GM12873 (cell line): ENCODE data around the gene ANTKMT.

Source experiments
- TF ChIP-seq, protein P1 (sequence below): IDR thresholded peaks from 2 replicates; pipeline ENCODE4 v1.5.1; 2012; ENCODE audit warnings: low read depth, mild to moderate bottlenecking, moderate library complexity, low read length, control low read depth; ENCODE audit not compliant: insufficient read depth; ENCODE audit errors: missing control alignments

The ANTKMT gene, protein sequence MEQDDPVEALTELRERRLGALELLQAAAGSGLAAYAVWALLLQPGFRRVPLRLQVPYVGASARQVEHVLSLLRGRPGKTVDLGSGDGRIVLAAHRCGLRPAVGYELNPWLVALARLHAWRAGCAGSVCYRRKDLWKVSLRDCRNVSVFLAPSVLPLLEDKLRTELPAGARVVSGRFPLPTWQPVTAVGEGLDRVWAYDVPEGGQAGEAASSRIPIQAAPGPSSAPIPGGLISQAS

DNA sequence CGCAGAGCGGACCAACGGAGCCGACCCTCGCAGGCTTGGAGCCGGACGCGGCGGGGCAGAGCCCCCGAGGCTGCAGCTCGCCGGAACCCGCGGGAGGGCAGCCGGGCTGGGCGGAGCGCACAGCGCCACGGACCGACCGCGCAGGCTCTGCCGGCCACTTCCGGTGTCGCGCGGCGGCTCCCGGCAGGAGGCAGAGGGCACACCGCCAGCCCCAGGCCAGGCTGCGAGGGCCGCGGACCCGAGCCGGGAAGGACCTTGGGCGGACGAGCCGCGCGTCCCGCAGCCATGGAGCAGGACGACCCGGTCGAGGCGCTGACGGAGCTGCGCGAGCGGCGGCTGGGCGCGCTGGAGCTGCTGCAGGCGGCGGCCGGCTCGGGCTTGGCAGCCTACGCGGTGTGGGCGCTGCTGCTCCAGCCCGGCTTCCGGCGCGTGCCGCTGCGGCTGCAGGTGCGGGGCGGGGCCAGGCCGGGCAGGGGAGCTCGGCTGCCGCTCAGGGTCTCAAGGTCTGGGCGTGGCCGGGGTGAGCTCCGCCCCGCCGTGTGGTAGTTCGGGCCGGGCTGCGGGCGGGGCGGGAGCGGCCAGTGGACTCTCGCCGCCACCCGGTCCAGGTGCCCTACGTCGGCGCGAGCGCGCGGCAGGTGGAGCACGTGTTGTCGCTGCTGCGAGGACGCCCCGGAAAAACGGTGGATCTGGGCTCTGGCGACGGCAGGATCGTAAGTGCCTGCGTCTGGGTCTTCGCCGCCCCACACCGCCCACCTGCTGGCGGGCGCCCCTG lies at the start of gene ANTKMT:
TSS of gene ANTKMT (plus strand) at position 157 of the 775 bp plus-strand sequence. CDS start at position 286, 129 bp downstream.
- TF ChIP-seq, protein P1, sequence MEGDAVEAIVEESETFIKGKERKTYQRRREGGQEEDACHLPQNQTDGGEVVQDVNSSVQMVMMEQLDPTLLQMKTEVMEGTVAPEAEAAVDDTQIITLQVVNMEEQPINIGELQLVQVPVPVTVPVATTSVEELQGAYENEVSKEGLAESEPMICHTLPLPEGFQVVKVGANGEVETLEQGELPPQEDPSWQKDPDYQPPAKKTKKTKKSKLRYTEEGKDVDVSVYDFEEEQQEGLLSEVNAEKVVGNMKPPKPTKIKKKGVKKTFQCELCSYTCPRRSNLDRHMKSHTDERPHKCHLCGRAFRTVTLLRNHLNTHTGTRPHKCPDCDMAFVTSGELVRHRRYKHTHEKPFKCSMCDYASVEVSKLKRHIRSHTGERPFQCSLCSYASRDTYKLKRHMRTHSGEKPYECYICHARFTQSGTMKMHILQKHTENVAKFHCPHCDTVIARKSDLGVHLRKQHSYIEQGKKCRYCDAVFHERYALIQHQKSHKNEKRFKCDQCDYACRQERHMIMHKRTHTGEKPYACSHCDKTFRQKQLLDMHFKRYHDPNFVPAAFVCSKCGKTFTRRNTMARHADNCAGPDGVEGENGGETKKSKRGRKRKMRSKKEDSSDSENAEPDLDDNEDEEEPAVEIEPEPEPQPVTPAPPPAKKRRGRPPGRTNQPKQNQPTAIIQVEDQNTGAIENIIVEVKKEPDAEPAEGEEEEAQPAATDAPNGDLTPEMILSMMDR = no peak

DNA sequence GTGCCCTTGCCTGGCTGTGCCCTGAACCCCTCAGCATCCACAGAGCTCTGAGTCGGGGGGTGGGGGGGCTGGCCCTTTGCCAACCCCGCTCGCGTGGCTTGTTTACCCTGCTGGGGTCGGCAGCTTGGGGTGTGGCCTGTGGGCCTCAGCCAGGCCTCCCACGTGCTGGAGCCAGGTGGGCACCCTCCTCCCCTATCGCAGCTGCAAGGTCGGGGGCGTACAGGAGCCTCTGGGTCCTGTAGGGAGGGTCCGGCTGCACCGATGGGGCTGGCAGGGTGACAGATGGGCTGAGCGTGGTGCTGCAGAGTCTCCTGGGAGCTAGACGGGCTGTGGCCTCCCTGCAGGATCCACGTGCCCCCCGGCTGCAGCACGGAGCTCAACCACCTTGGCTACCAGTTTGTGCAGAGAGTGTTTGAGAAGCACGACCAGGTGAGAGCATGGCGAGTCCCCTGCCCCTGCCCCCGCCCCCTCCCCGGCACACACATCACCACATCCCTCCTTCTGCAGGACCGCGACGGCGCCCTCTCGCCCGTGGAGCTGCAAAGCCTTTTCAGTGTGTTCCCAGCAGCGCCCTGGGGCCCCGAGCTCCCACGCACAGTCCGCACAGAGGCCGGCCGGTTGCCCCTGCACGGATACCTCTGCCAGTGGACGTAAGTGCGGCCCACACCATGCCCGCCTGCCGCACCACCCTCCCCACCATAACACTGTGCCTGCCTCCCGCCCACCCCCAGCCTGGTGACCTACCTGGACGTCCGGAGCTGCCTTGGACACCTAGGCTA lies 49.4 kb upstream of the ANTKMT start:
- TF ChIP-seq, protein P1 = no peak

DNA sequence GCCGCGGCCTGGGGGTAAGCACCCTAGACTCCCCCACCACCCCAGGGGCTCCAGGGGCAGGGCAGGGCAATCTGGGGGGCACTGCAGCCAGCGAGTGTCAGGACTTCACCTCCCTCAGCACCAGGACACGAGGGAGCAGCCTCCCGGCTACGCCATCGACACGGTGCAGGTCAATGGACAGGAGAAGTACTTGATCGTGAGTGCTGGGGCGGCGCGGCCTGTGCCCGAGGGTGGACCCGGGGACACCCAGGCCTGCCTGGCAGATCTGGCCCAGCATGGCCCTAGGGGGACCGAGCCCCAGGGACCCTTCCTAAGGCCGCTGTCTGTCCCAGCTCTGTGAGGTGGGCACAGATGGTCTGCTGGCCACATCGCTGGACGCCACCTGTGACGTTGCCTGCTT lies 48.6 kb upstream of the ANTKMT start:
- TF ChIP-seq, protein P1 = no peak

DNA sequence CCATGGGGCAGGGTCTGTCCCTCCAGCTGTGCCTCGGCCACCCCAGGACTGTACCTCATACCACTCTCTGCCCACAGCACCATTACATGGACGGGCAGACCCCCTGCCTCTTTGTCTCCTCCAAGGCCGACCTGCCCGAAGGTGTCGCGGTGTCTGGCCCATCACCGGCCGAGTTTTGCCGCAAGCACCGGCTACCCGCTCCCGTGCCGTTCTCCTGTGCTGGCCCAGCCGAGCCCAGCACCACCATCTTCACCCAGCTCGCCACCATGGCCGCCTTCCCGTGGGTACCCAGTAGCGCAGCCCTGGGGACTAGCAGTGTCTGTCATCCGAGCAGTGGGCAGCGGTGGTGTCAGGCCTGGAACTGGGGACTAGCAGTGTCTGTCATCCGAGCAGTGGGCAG lies 48.1 kb upstream of the ANTKMT start:
- TF ChIP-seq, protein P1 = no peak

DNA sequence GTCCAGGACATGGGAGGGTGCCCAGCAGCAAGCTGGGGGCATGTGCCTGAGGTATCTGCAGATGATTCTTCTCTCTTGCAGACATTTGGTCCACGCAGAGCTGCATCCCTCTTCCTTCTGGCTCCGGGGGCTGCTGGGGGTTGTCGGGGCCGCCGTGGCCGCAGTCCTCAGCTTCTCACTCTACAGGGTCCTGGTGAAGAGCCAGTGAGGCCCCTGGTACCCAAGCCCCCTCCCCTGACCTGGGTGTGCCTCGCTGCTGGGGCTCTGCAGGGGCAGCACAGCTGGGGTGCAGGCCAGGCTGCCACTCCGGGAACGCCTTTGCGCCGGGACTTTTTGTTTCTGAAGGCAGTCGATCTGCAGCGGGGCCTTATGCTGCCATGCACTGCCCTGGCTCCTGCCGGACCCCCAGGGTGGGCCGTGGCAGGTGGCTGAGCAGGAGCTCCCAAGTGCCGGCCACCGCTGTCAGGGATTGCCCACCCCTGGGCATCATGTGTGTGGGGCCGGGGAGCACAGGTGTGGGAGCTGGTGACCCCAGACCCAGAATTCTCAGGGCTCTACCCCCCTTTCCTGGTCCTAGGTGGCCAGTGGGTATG lies 47.5 kb upstream of the ANTKMT start:
- TF ChIP-seq, protein P1 = no peak

DNA sequence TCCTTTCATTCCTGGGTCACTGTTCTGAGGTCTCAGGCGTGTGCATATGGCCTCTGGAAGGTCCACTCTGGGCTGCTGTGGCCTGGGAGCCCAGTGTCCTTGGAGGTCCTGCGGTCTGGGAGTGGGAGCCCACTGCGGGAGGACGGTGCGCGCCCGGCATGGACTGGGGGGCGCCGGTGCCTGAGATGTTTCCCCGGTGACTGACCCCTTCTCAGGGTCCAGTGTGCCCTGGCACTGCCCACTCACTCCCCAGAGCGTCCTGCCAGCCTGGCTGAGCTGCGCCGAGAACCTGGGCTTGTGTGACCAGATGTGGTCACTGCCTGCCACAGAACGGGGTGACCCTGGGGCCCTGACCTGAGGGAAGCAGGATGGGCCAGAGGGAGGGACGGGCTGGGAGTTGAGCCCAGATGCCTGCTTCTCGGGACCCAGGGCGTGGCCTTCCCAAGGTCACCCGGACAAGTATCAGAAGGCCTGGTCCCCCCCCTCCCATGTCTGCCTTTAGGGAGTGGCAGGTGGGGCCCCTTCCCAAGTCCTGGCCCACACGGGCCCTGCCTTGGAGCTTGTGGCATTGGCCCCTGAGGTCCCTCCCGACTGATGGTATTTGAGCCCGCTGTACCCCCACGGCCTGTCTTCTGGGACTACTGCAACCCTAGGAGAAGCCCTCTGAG lies 46.6 kb upstream of the ANTKMT start:
- TF ChIP-seq, protein P1 = no peak
